Activated CD8-positive, alpha-beta memory T cell treated with anti-CD3 and anti-CD28 coated beads, Interleukin-2, amount 50 U/mL, for 24 hours (primary cell): ENCODE data around the gene RELCH.

Source experiments
- DNase-seq: peaks from one replicate; pipeline ENCODE4 v3.0.0-alpha.2; 2020; ENCODE audit errors: extremely low read depth

Gene RELCH

GRCh38 chr18:62258616-62259015 is 71.6 kb downstream of the RELCH start:
- DNase-seq, result no peak

GRCh38 chr18:62262061-62262460 is 75.0 kb downstream of the RELCH start:
- no peak for DNase-seq

GRCh38 chr18:62264984-62265383 is 77.9 kb downstream of the RELCH start:
- no peak for DNase-seq

GRCh38 chr18:62277045-62277444 is 90.0 kb downstream of the RELCH start:
- no peak for DNase-seq

- no peak for DNase-seq
Observed at GRCh38 chr18:62279561-62279960, 92.5 kb downstream of the RELCH start.

- no peak for DNase-seq
Observed at GRCh38 chr18:62280058-62280457, 93.0 kb downstream of the RELCH start.

GRCh38 chr18:62280786-62281185 is 93.7 kb downstream of the RELCH start:
- no peak for DNase-seq

GRCh38 chr18:62281684-62282083 is 94.6 kb downstream of the RELCH start:
- no peak for DNase-seq

- no peak for DNase-seq
Observed at GRCh38 chr18:62282188-62282629, 95.2 kb downstream of the RELCH start.

- DNase-seq, result no peak
Observed at GRCh38 chr18:62284637-62285036, 97.6 kb downstream of the RELCH start.

- DNase-seq, result no peak
Observed at GRCh38 chr18:62285281-62285680, 98.2 kb downstream of the RELCH start.

GRCh38 chr18:62287781-62288664 is 101.0 kb downstream of the RELCH start:
- no peak for DNase-seq

- no peak for DNase-seq
Observed at GRCh38 chr18:62288665-62289008, 101.6 kb downstream of the RELCH start.

GRCh38 chr18:62289047-62289446 is 102.0 kb downstream of the RELCH start:
- DNase-seq, result no peak

- DNase-seq, result no peak
Observed at GRCh38 chr18:62294073-62294472, 107.0 kb downstream of the RELCH start.

GRCh38 chr18:62300359-62300963 is 113.4 kb downstream of the RELCH start:
- DNase-seq, result no peak

GRCh38 chr18:62301322-62301721 is 114.3 kb downstream of the RELCH start:
- DNase-seq, result no peak

GRCh38 chr18:62312851-62313250 is 125.8 kb downstream of the RELCH start:
- DNase-seq, result no peak

GRCh38 chr18:62318228-62319180 is 131.4 kb downstream of the RELCH start:
- no peak for DNase-seq

- no peak for DNase-seq
Observed at GRCh38 chr18:62321201-62321600, 134.1 kb downstream of the RELCH start.

GRCh38 chr18:62323483-62324180 is 136.6 kb downstream of the RELCH start:
- DNase-seq, result no peak
